Measurements from ENCODE around the gene VPREB3. TPM values are rescaled to one million over a fixed set of nuclear protein-coding genes. Genes with fewer than 3 reads are reported as not detected.

VPREB3 gene
- total RNA-seq, 2 donors from 2014 or later, result not detected

DNA sequence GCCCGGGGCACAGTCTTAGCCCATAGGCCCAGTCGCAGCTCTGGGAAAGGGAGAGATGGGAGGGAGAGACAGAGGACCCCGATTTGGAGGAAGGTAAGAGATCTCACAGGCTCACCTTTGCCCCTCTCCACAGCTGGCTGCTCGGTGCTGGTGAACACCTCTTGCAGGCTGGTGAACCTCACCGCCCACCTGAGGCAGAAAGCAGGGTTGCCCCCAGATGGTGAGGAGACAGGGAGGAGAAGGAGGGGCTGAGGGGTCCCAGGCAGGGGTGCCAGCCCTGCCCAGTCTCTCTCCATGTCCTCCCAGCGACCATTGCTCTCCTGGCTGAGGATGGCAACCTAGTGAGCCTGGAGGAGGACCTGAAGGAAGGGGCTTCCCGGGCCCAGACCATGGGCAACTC, 9.7 kb upstream of the VPREB3 start:
- Histone ChIP-seq H3K4me3 (peak overlapping the region; percentile 67), H3K4me1 (ENCODE audit: control insufficient read depth in 1 of 2, low read depth in 2 of 2) (peaks cover 8 to 35% of the 10 kb centered on the region in 2 donors), H3K27ac (no peak overlapping the region), H3K9me3 (no peaks in the 10 kb centered on the region), H3K27me3 (replicated peaks; ENCODE audit: insufficient read depth) (no peaks in the 10 kb centered on the region), H3K36me3 (no peaks in the 10 kb centered on the region)
- DNase-seq (ENCODE audit: low spot score) (no peak), ATAC-seq (ENCODE audit: insufficient number of reproducible peaks, low FRiP score, low read depth) (no peak)
- TF ChIP-seq, protein P1, sequence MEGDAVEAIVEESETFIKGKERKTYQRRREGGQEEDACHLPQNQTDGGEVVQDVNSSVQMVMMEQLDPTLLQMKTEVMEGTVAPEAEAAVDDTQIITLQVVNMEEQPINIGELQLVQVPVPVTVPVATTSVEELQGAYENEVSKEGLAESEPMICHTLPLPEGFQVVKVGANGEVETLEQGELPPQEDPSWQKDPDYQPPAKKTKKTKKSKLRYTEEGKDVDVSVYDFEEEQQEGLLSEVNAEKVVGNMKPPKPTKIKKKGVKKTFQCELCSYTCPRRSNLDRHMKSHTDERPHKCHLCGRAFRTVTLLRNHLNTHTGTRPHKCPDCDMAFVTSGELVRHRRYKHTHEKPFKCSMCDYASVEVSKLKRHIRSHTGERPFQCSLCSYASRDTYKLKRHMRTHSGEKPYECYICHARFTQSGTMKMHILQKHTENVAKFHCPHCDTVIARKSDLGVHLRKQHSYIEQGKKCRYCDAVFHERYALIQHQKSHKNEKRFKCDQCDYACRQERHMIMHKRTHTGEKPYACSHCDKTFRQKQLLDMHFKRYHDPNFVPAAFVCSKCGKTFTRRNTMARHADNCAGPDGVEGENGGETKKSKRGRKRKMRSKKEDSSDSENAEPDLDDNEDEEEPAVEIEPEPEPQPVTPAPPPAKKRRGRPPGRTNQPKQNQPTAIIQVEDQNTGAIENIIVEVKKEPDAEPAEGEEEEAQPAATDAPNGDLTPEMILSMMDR (IDR thresholded peaks at IDR 0.05), result no peak

DNA sequence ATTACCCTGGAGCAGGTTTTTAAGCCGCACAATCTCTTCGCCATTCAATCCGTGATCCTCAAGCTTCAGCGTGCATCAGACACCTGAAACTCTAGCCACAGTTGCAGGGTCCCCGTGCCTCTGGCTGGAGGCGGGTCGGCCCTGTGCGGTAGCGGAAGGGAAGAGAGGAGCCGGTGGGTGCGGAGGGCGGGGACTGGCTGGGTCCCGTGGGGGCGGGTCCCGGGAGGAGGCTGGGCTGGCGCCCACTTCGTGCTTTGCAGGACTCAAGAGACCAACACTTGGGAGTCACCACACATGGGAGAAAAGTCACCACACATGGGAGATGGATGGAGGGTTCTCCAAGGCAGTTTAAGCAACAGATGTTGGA, 9.3 kb upstream of the VPREB3 start:
- peak overlapping the region; percentile 67 for H3K4me3 ChIP-seq
- no peaks in the 10 kb centered on the region for H3K9me3 ChIP-seq
- H3K4me1 ChIP-seq (ENCODE audit: control insufficient read depth in 1 of 2, low read depth in 2 of 2), result peaks cover 8 to 31% of the 10 kb centered on the region in 2 donors
- ATAC-seq (ENCODE audit: insufficient number of reproducible peaks, low FRiP score, low read depth) (no peak), DNase-seq (ENCODE audit: low spot score) (no peak)
- H3K36me3 ChIP-seq, result no peaks in the 10 kb centered on the region
- H3K27me3 ChIP-seq (replicated peaks; ENCODE audit: insufficient read depth), result no peaks in the 10 kb centered on the region
- TF ChIP-seq, protein P1 (IDR thresholded peaks at IDR 0.05), result no peak
- H3K27ac ChIP-seq, result no peak overlapping the region

DNA sequence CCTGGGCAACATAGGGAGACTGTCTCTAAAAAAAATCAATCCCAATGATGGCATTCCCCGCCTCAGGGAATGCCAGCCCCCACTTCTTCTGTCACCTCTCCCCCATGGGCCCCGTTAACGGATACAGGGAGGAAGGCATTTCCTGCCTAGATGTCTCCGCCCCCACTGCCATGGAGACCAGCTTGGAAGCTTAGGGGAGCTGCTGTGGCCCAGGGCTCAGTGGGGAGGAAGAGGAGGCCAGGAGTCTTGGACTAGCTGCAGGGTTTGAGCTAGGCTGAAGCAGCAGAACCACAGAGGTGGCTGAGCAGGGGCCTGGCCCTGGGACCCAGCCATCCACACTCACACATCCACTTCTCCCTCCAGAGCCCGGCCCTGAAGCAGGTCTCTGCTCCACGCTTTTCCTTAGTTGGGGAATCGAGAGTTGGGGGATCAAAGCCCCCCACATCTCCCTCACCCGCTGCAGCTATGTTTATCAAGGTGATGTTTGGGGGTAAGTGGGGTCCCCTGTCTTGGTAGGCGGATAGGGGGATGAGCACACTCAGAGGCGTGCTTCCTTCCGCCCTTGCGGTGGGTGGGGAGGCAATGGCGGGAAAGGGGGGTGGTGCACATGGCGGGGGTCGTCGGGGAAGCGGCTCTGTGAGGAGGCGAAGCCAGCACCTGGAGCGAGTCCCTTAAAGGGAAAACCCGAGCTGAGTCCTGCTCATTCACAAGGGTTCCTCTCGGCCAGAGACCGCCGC, 8.8 kb upstream of the VPREB3 start, which contains the start of gene C22orf15:
C22orf15 (plus strand) TSS at position 149 of the 737 bp plus-strand sequence; CDS start at position 466, 317 bp downstream.
- DNase-seq (ENCODE audit: low spot score) (no peak), ATAC-seq (ENCODE audit: insufficient number of reproducible peaks, low FRiP score, low read depth) (no peak)
- Histone ChIP-seq H3K27ac (no peak within 1 kb of the TSS), H3K4me3 (peak within 1 kb of the TSS; percentile 67), H3K9me3 (no peaks in the 10 kb centered on the region), H3K4me1 (ENCODE audit: control insufficient read depth in 1 of 2, low read depth in 2 of 2) (peaks cover 8 to 28% of the 10 kb centered on the region in 2 donors), H3K27me3 (replicated peaks; ENCODE audit: insufficient read depth) (no peaks in the 10 kb centered on the region), H3K36me3 (no peaks in the 10 kb centered on the region)
- TF ChIP-seq, protein P1 (IDR thresholded peaks at IDR 0.05), result no peak

DNA sequence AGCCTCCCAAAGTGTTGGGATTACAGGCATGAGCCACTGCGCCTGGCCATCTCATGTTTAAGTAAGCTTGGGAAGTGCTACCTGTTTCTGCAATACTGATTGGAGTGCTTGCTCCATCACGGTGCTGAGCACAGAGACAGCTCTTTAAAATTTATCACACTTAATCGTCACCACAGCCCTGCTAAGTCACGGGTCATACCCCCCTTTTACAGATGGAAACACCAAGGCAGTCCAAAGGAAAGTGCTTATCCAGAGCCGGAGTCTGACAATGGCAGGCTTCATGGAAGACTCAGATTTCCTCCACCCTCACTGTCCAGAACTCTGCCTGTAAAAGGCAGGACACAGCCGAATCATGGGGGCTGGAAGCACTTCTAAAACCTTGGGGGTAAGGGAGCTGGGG, 5.8 kb upstream of the VPREB3 start:
- Histone ChIP-seq H3K4me1 (ENCODE audit: control insufficient read depth in 1 of 2, low read depth in 2 of 2) (peaks cover 8 to 23% of the 10 kb centered on the region in 2 donors), H3K4me3 (no peak overlapping the region), H3K9me3 (no peaks in the 10 kb centered on the region), H3K27me3 (replicated peaks; ENCODE audit: insufficient read depth) (no peaks in the 10 kb centered on the region), H3K36me3 (no peaks in the 10 kb centered on the region), H3K27ac (no peak overlapping the region)
- ATAC-seq (ENCODE audit: insufficient number of reproducible peaks, low FRiP score, low read depth), result no peak
- TF ChIP-seq, protein P1 (IDR thresholded peaks at IDR 0.05), result no peak
- DNase-seq (ENCODE audit: low spot score), result no peak

- TF ChIP-seq, protein P1 (IDR thresholded peaks at IDR 0.05), result no peak
- H3K27ac ChIP-seq, result no peak overlapping the region
- no peaks in the 10 kb centered on the region for H3K36me3 ChIP-seq
- no peak overlapping the region for H3K4me3 ChIP-seq
- H3K9me3 ChIP-seq, result no peaks in the 10 kb centered on the region
- ATAC-seq (ENCODE audit: insufficient number of reproducible peaks, low FRiP score, low read depth) (no peak), DNase-seq (ENCODE audit: low spot score) (no peak)
- H3K27me3 ChIP-seq (replicated peaks; ENCODE audit: insufficient read depth), result no peaks in the 10 kb centered on the region
- peaks cover 8 to 20% of the 10 kb centered on the region in 2 donors for H3K4me1 ChIP-seq (ENCODE audit: control insufficient read depth in 1 of 2, low read depth in 2 of 2)
Measured at GRCh38 chr22:23759566-23759965, 5.3 kb upstream of the VPREB3 start.
